ENCODE results near the gene YARS1.

- TF ChIP-seq CTCF (conservative IDR thresholded peaks at IDR 0.05; ENCODE audit: low read depth, low read length): no peak
- TF ChIP-seq EZH2 (IDR thresholded peaks at IDR 0.05; ENCODE audit: borderline replicate concordance, low read depth, low read length, poor library complexity, severe bottlenecking): no peak
These were observed 80.1 kb downstream of the YARS1 start for GRCh38 chr1:32736812-32737791.

Data from A673 (cell line).